Nephron (organoid): ENCODE results near the gene CCDC40.

Source experiments
- H3K27ac Mint-ChIP-seq, 3 experiments: 2 replicates each; pipeline ENCODE4 v1.8.0; 2020; ENCODE audit warnings: mixed read lengths in 3 of 3, mild to moderate bottlenecking in 2 of 3, moderate library complexity in 1 of 3
- H3K27me3 Mint-ChIP-seq: 2 replicates; pipeline ENCODE4 v1.8.0; 2021; ENCODE audit warnings: low read depth, mild to moderate bottlenecking, moderate library complexity, mixed read lengths
- H3K36me3 Mint-ChIP-seq: 2 replicates; pipeline ENCODE4 v1.8.0; 2020; ENCODE audit warnings: low read depth, mixed read lengths
- H3K4me1 Mint-ChIP-seq: 2 replicates; pipeline ENCODE4 v1.8.0; 2020; ENCODE audit warnings: mixed read lengths
- H3K4me3 Mint-ChIP-seq, 3 experiments: 2 replicates each; pipeline ENCODE4 v1.8.0; 2020; ENCODE audit warnings: mild to moderate bottlenecking in 3 of 3, mixed read lengths in 3 of 3, moderate library complexity in 2 of 3
- H3K9me3 Mint-ChIP-seq: 2 replicates; pipeline ENCODE4 v1.8.0; 2020; ENCODE audit warnings: mixed read lengths
- TF ChIP-seq, protein P1 (sequence below), 3 experiments: fragments of 200-600 bp; sonication (generic); IDR thresholded peaks; one replicate each; pipeline ENCODE4 v1.5.0; 2021; ENCODE audit warnings: antibody characterized with exemption in 3 of 3; ENCODE audit not compliant: unreplicated experiment in 3 of 3

CCDC40 gene

DNA sequence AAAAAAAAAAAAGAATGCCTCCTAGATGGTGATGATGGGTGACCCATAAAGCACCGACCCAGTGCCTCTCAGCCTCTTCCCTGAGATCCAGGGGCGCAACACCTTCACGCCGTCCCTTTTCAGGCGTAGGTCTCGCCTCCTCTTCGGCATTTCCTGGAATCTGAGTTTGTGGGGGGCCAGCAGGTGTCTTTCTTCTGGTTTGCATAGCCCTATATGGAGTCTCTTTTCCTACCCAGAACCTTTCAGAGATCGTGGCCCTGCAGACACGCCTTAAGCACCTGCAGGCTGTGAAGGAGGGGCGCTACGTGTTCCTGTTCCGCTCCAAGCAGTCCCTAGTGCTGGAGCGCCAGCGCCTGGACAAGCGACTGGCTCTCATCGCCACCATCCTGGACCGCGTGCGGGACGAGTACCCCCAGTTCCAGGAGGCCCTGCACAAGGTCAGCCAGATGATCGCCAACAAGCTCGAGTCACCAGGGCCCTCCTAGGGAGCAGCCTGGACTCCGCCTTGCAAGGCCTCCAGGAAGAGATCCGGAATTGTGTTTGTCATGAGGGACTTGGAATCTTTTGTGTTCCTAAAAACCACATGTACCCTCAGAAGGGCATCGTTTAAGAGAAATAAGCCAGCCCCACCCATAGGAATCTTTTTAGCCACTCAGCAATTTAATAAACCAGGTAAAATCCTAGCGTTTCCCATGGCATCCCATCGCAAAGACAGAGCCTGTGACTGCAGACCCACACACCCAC is 63.0 kb downstream of the CCDC40 start:
- peak overlapping the region; percentile 41 to 90 (median 60) for H3K4me3 Mint-ChIP-seq
- TF ChIP-seq, protein P1, sequence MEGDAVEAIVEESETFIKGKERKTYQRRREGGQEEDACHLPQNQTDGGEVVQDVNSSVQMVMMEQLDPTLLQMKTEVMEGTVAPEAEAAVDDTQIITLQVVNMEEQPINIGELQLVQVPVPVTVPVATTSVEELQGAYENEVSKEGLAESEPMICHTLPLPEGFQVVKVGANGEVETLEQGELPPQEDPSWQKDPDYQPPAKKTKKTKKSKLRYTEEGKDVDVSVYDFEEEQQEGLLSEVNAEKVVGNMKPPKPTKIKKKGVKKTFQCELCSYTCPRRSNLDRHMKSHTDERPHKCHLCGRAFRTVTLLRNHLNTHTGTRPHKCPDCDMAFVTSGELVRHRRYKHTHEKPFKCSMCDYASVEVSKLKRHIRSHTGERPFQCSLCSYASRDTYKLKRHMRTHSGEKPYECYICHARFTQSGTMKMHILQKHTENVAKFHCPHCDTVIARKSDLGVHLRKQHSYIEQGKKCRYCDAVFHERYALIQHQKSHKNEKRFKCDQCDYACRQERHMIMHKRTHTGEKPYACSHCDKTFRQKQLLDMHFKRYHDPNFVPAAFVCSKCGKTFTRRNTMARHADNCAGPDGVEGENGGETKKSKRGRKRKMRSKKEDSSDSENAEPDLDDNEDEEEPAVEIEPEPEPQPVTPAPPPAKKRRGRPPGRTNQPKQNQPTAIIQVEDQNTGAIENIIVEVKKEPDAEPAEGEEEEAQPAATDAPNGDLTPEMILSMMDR (IDR thresholded peaks at IDR 0.05; ENCODE audit: unreplicated experiment in 3 of 3): no peak
- H3K27me3 Mint-ChIP-seq: peaks cover 10% of the 10 kb centered on the region
- peak overlapping the region in 1 of 3 experiments; percentile 9 for H3K27ac Mint-ChIP-seq
- no peaks in the 10 kb centered on the region for H3K36me3 Mint-ChIP-seq
- H3K4me1 Mint-ChIP-seq: peaks cover 32% of the 10 kb centered on the region
- no peaks in the 10 kb centered on the region for H3K9me3 Mint-ChIP-seq

DNA sequence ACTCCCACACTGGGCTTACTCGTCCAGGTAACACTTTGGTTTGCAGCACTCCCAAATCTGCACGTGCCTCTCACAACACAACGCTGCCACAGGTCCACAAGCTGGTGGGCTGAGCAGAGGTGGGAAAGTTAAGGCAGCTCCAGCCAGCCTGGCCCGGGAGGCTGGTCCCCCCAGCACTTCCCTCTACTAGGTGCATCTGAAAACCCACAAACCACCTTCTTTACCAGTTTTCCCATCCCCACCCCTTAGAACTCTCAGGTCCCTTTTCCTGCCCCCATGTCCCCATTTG is 63.5 kb downstream of the CCDC40 start:
- H3K4me1 Mint-ChIP-seq: peaks cover 33% of the 10 kb centered on the region
- TF ChIP-seq, protein P1 (IDR thresholded peaks at IDR 0.05; ENCODE audit: unreplicated experiment in 3 of 3): no peak
- H3K9me3 Mint-ChIP-seq: no peaks in the 10 kb centered on the region
- H3K27me3 Mint-ChIP-seq: peaks cover 10% of the 10 kb centered on the region
- no peaks in the 10 kb centered on the region for H3K36me3 Mint-ChIP-seq
- peak overlapping the region in 1 of 3 experiments; percentile 75 for H3K27ac Mint-ChIP-seq
- H3K4me3 Mint-ChIP-seq: peak overlapping the region; percentile 41 to 90 (median 60)

DNA sequence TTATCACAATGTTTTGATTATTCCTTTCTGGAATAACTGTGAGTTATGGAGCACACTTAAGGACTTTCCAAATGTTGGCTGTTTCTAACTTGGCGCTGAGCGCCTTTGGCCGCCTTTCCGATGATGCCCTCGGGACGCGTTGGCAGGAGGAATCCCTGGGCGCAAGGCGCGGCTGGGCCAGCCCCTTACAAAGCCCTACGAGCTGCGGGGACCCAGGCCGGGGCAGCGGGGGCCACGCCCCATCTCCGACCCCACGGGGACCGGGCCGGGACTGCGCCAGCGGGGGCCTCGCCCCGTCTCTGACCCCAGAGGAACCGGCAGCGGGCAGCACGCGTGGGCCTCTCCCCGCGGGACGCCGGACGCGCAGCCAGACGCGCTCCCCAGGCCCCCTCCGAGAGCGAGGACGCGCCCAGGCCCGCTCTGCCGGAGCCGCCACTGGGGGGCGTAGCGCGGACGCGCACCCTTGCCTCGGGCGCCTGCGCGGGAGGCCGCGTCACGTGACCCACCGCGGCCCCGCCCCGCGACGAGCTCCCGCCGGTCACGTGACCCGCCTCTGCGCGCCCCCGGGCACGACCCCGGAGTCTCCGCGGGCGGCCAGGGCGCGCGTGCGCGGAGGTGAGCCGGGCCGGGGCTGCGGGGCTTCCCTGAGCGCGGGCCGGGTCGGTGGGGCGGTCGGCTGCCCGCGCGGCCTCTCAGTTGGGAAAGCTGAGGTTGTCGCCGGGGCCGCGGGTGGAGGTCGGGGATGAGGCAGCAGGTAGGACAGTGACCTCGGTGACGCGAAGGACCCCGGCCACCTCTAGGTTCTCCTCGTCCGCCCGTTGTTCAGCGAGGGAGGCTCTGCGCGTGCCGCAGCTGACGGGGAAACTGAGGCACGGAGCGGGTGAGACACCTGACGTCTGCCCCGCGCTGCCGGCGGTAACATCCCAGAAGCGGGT is 64.8 kb downstream of the CCDC40 start, which contains the start of gene GAA:
Gene GAA (plus strand): TSS at position 571 of the 935 bp plus-strand sequence. CDS start 3,006 bp downstream, outside the sequence.
- peak within 1 kb of the TSS; percentile 93 to 97 (median 96) for H3K4me3 Mint-ChIP-seq
- no peaks in the 10 kb centered on the region for H3K9me3 Mint-ChIP-seq
- peaks cover 13% of the 10 kb centered on the region for H3K27me3 Mint-ChIP-seq
- H3K36me3 Mint-ChIP-seq: no peaks in the 10 kb centered on the region
- TF ChIP-seq, protein P1 (IDR thresholded peaks at IDR 0.05; ENCODE audit: unreplicated experiment in 3 of 3): peak; percentile 85 to 95 (median 90)
- peak within 1 kb of the TSS; percentile 86 to 92 (median 88) for H3K27ac Mint-ChIP-seq
- H3K4me1 Mint-ChIP-seq: peaks cover 40% of the 10 kb centered on the region

DNA sequence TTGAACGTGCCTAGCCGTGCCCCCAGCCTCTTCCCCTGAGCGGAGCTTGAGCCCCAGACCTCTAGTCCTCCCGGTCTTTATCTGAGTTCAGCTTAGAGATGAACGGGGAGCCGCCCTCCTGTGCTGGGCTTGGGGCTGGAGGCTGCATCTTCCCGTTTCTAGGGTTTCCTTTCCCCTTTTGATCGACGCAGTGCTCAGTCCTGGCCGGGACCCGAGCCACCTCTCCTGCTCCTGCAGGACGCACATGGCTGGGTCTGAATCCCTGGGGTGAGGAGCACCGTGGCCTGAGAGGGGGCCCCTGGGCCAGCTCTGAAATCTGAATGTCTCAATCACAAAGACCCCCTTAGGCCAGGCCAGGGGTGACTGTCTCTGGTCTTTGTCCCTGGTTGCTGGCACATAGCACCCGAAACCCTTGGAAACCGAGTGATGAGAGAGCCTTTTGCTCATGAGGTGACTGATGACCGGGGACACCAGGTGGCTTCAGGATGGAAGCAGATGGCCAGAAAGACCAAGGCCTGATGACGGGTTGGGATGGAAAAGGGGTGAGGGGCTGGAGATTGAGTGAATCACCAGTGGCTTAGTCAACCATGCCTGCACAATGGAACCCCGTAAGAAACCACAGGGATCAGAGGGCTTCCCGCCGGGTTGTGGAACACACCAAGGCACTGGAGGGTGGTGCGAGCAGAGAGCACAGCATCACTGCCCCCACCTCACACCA is 65.7 kb downstream of the CCDC40 start:
- no peaks in the 10 kb centered on the region for H3K9me3 Mint-ChIP-seq
- peaks cover 17% of the 10 kb centered on the region for H3K27me3 Mint-ChIP-seq
- no peaks in the 10 kb centered on the region for H3K36me3 Mint-ChIP-seq
- peaks cover 37% of the 10 kb centered on the region for H3K4me1 Mint-ChIP-seq
- peak overlapping the region; percentile 86 to 92 (median 88) for H3K27ac Mint-ChIP-seq
- TF ChIP-seq, protein P1 (IDR thresholded peaks at IDR 0.05; ENCODE audit: unreplicated experiment in 3 of 3): no peak
- peak overlapping the region; percentile 93 to 97 (median 96) for H3K4me3 Mint-ChIP-seq

DNA sequence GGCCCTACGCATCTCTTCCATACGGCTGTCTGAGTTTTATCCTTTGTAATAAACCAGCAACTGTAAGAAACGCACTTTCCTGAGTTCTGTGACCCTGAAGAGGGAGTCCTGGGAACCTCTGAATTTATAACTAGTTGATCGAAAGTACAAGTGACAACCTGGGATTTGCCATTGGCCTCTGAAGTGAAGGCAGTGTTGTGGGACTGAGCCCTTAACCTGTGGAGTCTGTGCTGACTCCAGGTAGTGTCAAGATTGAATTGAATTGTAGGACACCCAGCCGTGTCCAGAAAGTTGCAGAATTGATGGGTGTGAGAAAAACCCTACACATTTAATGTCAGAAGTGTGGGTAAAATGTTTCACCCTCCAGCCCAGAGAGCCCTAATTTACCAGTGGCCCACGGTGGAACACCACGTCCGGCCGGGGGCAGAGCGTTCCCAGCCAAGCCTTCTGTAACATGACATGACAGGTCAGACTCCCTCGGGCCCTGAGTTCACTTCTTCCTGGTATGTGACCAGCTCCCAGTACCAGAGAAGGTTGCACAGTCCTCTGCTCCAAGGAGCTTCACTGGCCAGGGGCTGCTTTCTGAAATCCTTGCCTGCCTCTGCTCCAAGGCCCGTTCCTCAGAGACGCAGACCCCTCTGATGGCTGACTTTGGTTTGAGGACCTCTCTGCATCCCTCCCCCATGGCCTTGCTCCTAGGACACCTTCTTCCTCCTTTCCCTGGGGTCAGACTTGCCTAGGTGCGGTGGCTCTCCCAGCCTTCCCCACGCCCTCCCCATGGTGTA is 66.4 kb downstream of the CCDC40 start:
- Mint-ChIP-seq H3K9me3 (no peaks in the 10 kb centered on the region), H3K36me3 (no peaks in the 10 kb centered on the region), H3K27me3 (peaks cover 12% of the 10 kb centered on the region), H3K4me3 (peak overlapping the region; percentile 93 to 97 (median 96)), H3K4me1 (peaks cover 30% of the 10 kb centered on the region), H3K27ac (peak overlapping the region; percentile 70 to 88 (median 86))
- TF ChIP-seq, protein P1 (IDR thresholded peaks at IDR 0.05; ENCODE audit: unreplicated experiment in 3 of 3): no peak
